IMR-90 (cell line): ENCODE results near the gene GRIN1. TPM values are rescaled to one million over a fixed set of nuclear protein-coding genes. Genes with fewer than 3 reads are reported as not detected.
A peak's percentile ranks its signal among the peaks of the same experiment; 100 is the strongest.

ENCODE experiments used
- ATAC-seq: fragments of 200-7000 bp; cut with Tn5 transposase; 2 replicates; pipeline ENCODE4 v1.9.1; 2020; ENCODE audit warnings: low read depth, mild to moderate bottlenecking, moderate library complexity
- BruUV-seq: library from RNA; stranded (reverse); fragments of 400-500 nt; replicated peaks from 2 replicates; lab custom pipeline; 2021; lab: Mats Ljungman, UMichigan
- CTCF ChIA-PET: fragments of 300-600 bp; formaldehyde crosslinking; extraction: SDS; loops from one replicate; lab custom pipeline; 2021; ENCODE audit warnings: antibody characterized with exemption; lab: Yijun Ruan, JAX
- POLR2A ChIA-PET: fragments of 300-600 bp; sonication (Branson Sonifier 250); formaldehyde crosslinking; loops from one replicate; lab custom pipeline; 2022; ENCODE audit warnings: antibody characterized with exemption; ENCODE audit not compliant: unreplicated experiment; lab: Charles Lee
- DNase-seq: peaks from one replicate; pipeline ENCODE4 v3.0.0; 2013
- H2AFZ ChIP-seq: replicated peaks from 2 replicates; pipeline ENCODE3; 2013; ENCODE audit warnings: low read length, mild to moderate bottlenecking; ENCODE audit not compliant: poor library complexity
- H2AK5ac ChIP-seq: 2 replicates; pipeline ENCODE4 v1.6.1; 2013; ENCODE audit warnings: low read depth, low read length, inconsistent platforms
- H2AK9ac ChIP-seq: replicated peaks from 2 replicates; pipeline ENCODE3; 2013; ENCODE audit warnings: mild to moderate bottlenecking, low read depth, low read length, moderate library complexity; ENCODE audit not compliant: poor library complexity
- H2BK120ac ChIP-seq: 2 replicates; pipeline ENCODE4 v1.6.1; 2013; ENCODE audit warnings: low read depth, low read length, inconsistent platforms
- H2BK15ac ChIP-seq: 3 replicates; pipeline ENCODE4 v1.6.1; 2013; ENCODE audit warnings: low read depth, low read length, inconsistent platforms
- H2BK20ac ChIP-seq: 2 replicates; pipeline ENCODE4 v1.6.1; 2013; ENCODE audit warnings: low read depth, mild to moderate bottlenecking, inconsistent platforms, low read length, moderate library complexity
- H2BK5ac ChIP-seq: 2 replicates; pipeline ENCODE4 v1.6.1; 2013; ENCODE audit warnings: mild to moderate bottlenecking, low read depth, low read length, inconsistent platforms; ENCODE audit not compliant: poor library complexity, severe bottlenecking
- H3K14ac ChIP-seq: replicated peaks from 2 replicates; pipeline ENCODE4 v1.6.1; 2013; ENCODE audit warnings: low read depth, low read length, inconsistent platforms
- H3K18ac ChIP-seq: 2 replicates; pipeline ENCODE4 v1.6.1; 2013; ENCODE audit warnings: low read depth, low read length, control low read depth
- H3K23ac ChIP-seq: 2 replicates; pipeline ENCODE4 v1.6.1; 2013; ENCODE audit warnings: low read depth, low read length, inconsistent platforms
- H3K27ac ChIP-seq: 2 replicates; pipeline ENCODE4 v1.5.1; 2013; ENCODE audit warnings: mild to moderate bottlenecking, control low read depth, low read length; ENCODE audit not compliant: insufficient read depth
- H3K27me3 ChIP-seq: 2 replicates; pipeline ENCODE4 v1.6.1; 2013; ENCODE audit warnings: low read length; ENCODE audit not compliant: control insufficient read depth, insufficient read depth
- H3K36me3 ChIP-seq: 2 replicates; pipeline ENCODE4 v1.6.1; 2013; ENCODE audit warnings: low read length, mixed read lengths; ENCODE audit not compliant: control insufficient read depth, insufficient read depth
- H3K4ac ChIP-seq: 2 replicates; pipeline ENCODE4 v1.6.1; 2013; ENCODE audit warnings: low read depth, low read length, inconsistent platforms
- H3K4me1 ChIP-seq: 2 replicates; pipeline ENCODE4 v1.6.1; 2013; ENCODE audit warnings: low read length, mixed read lengths; ENCODE audit not compliant: control insufficient read depth, insufficient read depth
- H3K4me2 ChIP-seq: 2 replicates; pipeline ENCODE4 v1.6.1; 2013; ENCODE audit warnings: low read depth, mild to moderate bottlenecking, control low read depth, low read length, moderate library complexity
- H3K4me3 ChIP-seq: 2 replicates; pipeline ENCODE4 v1.5.1; 2013; ENCODE audit warnings: low read depth, mild to moderate bottlenecking, control low read depth, low read length, moderate library complexity; ENCODE audit not compliant: insufficient read depth
- H3K56ac ChIP-seq: 2 replicates; pipeline ENCODE4 v1.6.1; 2013; ENCODE audit warnings: low read length, inconsistent platforms; ENCODE audit not compliant: insufficient read depth; ENCODE audit errors: extremely low read depth
- H3K79me1 ChIP-seq, 2 experiments: 2 replicates each; pipeline ENCODE4 v1.6.1; 2013; ENCODE audit warnings: low read length in 2 of 2, inconsistent platforms in 1 of 2, low read depth in 1 of 2
- H3K9ac ChIP-seq: 2 replicates; pipeline ENCODE4 v1.6.1; 2013; ENCODE audit warnings: low read depth, low read length, control low read depth
- H3K9me1 ChIP-seq: 2 replicates; pipeline ENCODE4 v1.6.1; 2013; ENCODE audit warnings: low read length, inconsistent platforms; ENCODE audit not compliant: insufficient read depth
- H3K9me3 ChIP-seq: 2 replicates; pipeline ENCODE4 v1.6.1; 2013; ENCODE audit warnings: low read length; ENCODE audit not compliant: control insufficient read depth, insufficient read depth
- H4K20me1 ChIP-seq: 2 replicates; pipeline ENCODE4 v1.6.1; 2013; ENCODE audit warnings: low read length, inconsistent platforms; ENCODE audit not compliant: insufficient read depth
- H4K5ac ChIP-seq: 2 replicates; pipeline ENCODE4 v1.6.1; 2013; ENCODE audit warnings: mild to moderate bottlenecking, low read depth, low read length, control low read depth
- H4K8ac ChIP-seq, 2 experiments: 2 replicates each; pipeline ENCODE4 v1.6.1; 2013; ENCODE audit warnings: low read depth in 2 of 2, low read length in 2 of 2, control low read depth in 1 of 2, inconsistent platforms in 1 of 2
- H4K91ac ChIP-seq: 2 replicates; pipeline ENCODE4 v1.6.1; 2013; ENCODE audit warnings: low read depth, low read length, inconsistent platforms; ENCODE audit not compliant: insufficient read depth
- BHLHE40 ChIP-seq: fragments of 150-350 bp; IDR thresholded peaks from 2 replicates; pipeline ENCODE4 v1.6.1; 2016; ENCODE audit warnings: mild to moderate bottlenecking, low read depth, low read length
- CEBPB ChIP-seq: IDR thresholded peaks from 2 replicates; pipeline ENCODE4 v1.6.1; 2012; ENCODE audit warnings: low read depth, low read length, improper control_type of control experiment
- CHD1 ChIP-seq: IDR thresholded peaks from 2 replicates; pipeline ENCODE4 v1.6.1; 2012; ENCODE audit warnings: low read depth, low read length, improper control_type of control experiment
- FOS ChIP-seq: fragments of 150-350 bp; IDR thresholded peaks from 2 replicates; pipeline ENCODE4 v1.6.1; 2016; ENCODE audit warnings: low read depth, low read length
- MAFK ChIP-seq: IDR thresholded peaks from 2 replicates; pipeline ENCODE4 v1.6.1; 2012; ENCODE audit warnings: low read depth, low read length, improper control_type of control experiment
- MAZ ChIP-seq: IDR thresholded peaks from 2 replicates; pipeline ENCODE4 v1.6.1; 2012; ENCODE audit warnings: low read depth, mild to moderate bottlenecking, low read length, improper control_type of control experiment, moderate library complexity, borderline replicate concordance
- MXI1 ChIP-seq: IDR thresholded peaks from 2 replicates; pipeline ENCODE4 v1.6.1; 2012; ENCODE audit warnings: low read depth, mild to moderate bottlenecking, low read length, moderate library complexity, borderline replicate concordance
- NFE2L2 ChIP-seq: fragments of 150-350 bp; IDR thresholded peaks from 2 replicates; pipeline ENCODE4 v1.6.1; 2016; ENCODE audit warnings: low read depth, mild to moderate bottlenecking, low read length
- POLR2A ChIP-seq: IDR thresholded peaks from 2 replicates; pipeline ENCODE4 v1.6.1; 2012; ENCODE audit warnings: mild to moderate bottlenecking, low read depth, low read length
- RAD21 ChIP-seq: IDR thresholded peaks from 2 replicates; pipeline ENCODE4 v1.6.1; 2012; ENCODE audit warnings: low read length, improper control_type of control experiment
- RCOR1 ChIP-seq: IDR thresholded peaks from 2 replicates; pipeline ENCODE4 v1.6.1; 2012; ENCODE audit warnings: mild to moderate bottlenecking, low read length, improper control_type of control experiment; ENCODE audit not compliant: insufficient replicate concordance
- RFX5 ChIP-seq: IDR thresholded peaks from 2 replicates; pipeline ENCODE4 v1.8.0; 2012; ENCODE audit warnings: low read depth, mild to moderate bottlenecking, low read length, moderate library complexity
- SMC3 ChIP-seq: fragments of 150-350 bp; IDR thresholded peaks from 2 replicates; pipeline ENCODE4 v1.6.1; 2016; ENCODE audit warnings: low read depth, mild to moderate bottlenecking, antibody characterized with exemption, low read length, moderate library complexity
- WGBS, 2 experiments: methylation state at CpG; one replicate each; pipeline versions ENCODE4 v1.1.5 to v1.1.7; 2013; ENCODE audit warnings: missing lambda C conversion rate in 2 of 2; ENCODE audit not compliant: insufficient read length in 1 of 2; ENCODE audit errors: extremely low coverage in 2 of 2; 5-methylcytosine and 5-hydroxymethylcytosine counted together
- dilution Hi-C: fragments of 300-500 bp; cut with HindIII; formaldehyde crosslinking; loops from one replicate; pipeline ENCODE4 v1.14.3; 2018; ENCODE audit warnings: low sequenced_read_pairs; ENCODE audit not compliant: unreplicated experiment
- in situ Hi-C: fragments of 300-500 bp; cut with MboI; formaldehyde crosslinking; loops from 3 replicates; pipeline ENCODE4 v1.14.3; 2019; ENCODE audit warnings: low sequenced_read_pairs, inconsistent platforms, mixed read lengths
- intact Hi-C: fragments of 100-400 bp; cut with micrococcal nuclease; formaldehyde crosslinking; loops from 2 replicates; pipeline ENCODE4 v1.10.0; 2022
- polyA plus RNA-seq, 3 experiments: library from polyadenylated mRNA; depleted of rRNA; stranded (reverse); fragments of >200 nt; gene quantifications; 2 replicates each; pipeline ENCODE4 v1.2.3, GENCODE V29; 2012; ENCODE audit warnings: low replicate concordance in 1 of 3
- total RNA-seq: library from RNA; depleted of rRNA; stranded (reverse); fragments of >200 nt; gene quantifications from 2 replicates; pipeline ENCODE4 v1.2.3, GENCODE V29; 2012
- TF ChIP-seq, protein P1 (sequence below): conservative IDR thresholded peaks from 2 replicates; pipeline ENCODE4 v1.5.1; 2012; ENCODE audit warnings: mild to moderate bottlenecking, low read depth, low read length, improper control_type of control experiment
- TF ChIP-seq, protein P2 (sequence below): fragments of 150-350 bp; IDR thresholded peaks from 2 replicates; pipeline ENCODE4 v1.6.1; 2016; ENCODE audit warnings: low read depth, mild to moderate bottlenecking, low read length, moderate library complexity, borderline replicate concordance
- TF ChIP-seq, protein P3 (sequence below): fragments of 150-350 bp; IDR thresholded peaks from 2 replicates; pipeline ENCODE4 v1.6.1; 2017; ENCODE audit warnings: mild to moderate bottlenecking, antibody characterized with exemption, low read length, low read depth

The GRIN1 gene
- total and polyA plus RNA-seq, 2 of the 4 experiments (the other 2 are of a cell fraction), result 0.09 TPM; not detected in 1

DNA sequence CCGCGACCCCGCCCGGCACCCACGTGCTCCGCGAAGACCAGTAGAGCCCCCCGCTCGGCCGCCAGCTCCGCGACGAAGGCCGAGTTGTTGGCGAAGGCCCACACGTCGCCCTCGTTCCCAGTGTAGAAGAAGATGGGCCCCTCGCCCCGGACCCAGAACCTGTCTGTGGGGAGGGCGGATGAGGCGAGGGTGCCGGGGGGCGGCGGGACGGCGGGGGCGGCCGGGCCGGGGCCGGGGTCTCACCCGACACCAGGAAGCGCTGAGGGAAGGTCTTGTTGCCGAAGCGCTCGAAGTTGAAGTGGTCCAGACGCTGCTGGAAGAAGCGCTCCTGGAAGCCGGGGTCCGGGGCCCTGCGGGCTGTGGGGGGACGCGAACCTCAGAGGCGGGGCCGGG, 24.7 kb upstream of the GRIN1 start:
- dilution Hi-C loops, result no loop called here
- intact Hi-C loops, result no loop called here
- ATAC-seq (peak; percentile 56), DNase-seq (no peak)
- no peak for TF ChIP-seq NFE2L2
- TF ChIP-seq CHD1, result no peak
- TF ChIP-seq FOS, result no peak
- no peak for TF ChIP-seq RFX5
- TF ChIP-seq, protein P1, sequence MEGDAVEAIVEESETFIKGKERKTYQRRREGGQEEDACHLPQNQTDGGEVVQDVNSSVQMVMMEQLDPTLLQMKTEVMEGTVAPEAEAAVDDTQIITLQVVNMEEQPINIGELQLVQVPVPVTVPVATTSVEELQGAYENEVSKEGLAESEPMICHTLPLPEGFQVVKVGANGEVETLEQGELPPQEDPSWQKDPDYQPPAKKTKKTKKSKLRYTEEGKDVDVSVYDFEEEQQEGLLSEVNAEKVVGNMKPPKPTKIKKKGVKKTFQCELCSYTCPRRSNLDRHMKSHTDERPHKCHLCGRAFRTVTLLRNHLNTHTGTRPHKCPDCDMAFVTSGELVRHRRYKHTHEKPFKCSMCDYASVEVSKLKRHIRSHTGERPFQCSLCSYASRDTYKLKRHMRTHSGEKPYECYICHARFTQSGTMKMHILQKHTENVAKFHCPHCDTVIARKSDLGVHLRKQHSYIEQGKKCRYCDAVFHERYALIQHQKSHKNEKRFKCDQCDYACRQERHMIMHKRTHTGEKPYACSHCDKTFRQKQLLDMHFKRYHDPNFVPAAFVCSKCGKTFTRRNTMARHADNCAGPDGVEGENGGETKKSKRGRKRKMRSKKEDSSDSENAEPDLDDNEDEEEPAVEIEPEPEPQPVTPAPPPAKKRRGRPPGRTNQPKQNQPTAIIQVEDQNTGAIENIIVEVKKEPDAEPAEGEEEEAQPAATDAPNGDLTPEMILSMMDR, result no peak
- TF ChIP-seq RCOR1, result no peak
- no peak for TF ChIP-seq MAZ
- no peak for TF ChIP-seq RAD21
- no peak for TF ChIP-seq CEBPB
- TF ChIP-seq MAFK, result no peak
- no peak for TF ChIP-seq MXI1
- TF ChIP-seq, protein P2, sequence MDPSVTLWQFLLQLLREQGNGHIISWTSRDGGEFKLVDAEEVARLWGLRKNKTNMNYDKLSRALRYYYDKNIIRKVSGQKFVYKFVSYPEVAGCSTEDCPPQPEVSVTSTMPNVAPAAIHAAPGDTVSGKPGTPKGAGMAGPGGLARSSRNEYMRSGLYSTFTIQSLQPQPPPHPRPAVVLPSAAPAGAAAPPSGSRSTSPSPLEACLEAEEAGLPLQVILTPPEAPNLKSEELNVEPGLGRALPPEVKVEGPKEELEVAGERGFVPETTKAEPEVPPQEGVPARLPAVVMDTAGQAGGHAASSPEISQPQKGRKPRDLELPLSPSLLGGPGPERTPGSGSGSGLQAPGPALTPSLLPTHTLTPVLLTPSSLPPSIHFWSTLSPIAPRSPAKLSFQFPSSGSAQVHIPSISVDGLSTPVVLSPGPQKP, result no peak
- TF ChIP-seq POLR2A, result no peak
- TF ChIP-seq, protein P3, sequence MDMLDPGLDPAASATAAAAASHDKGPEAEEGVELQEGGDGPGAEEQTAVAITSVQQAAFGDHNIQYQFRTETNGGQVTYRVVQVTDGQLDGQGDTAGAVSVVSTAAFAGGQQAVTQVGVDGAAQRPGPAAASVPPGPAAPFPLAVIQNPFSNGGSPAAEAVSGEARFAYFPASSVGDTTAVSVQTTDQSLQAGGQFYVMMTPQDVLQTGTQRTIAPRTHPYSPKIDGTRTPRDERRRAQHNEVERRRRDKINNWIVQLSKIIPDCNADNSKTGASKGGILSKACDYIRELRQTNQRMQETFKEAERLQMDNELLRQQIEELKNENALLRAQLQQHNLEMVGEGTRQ, result no peak
- no peak for TF ChIP-seq SMC3
- no peak for TF ChIP-seq BHLHE40
- peaks cover 6% of the 10 kb centered on the region for H3K4me1 ChIP-seq
- H3K27ac ChIP-seq, result no peak overlapping the region; the same call in 1 of the 2 replicates
- H3K18ac ChIP-seq, result no peak overlapping the region
- H3K4me2 ChIP-seq, result peak overlapping the region; percentile 57
- H4K5ac ChIP-seq, result no peak overlapping the region
- 1% methylated on average over 19 of the region's 45 CpGs; no CpG with 5 or more reads in 1 of the 2 experiments for WGBS, 2 experiments
- no peak overlapping the region for H2AK9ac ChIP-seq
- H2AK5ac ChIP-seq, result no peak overlapping the region
- POLR2A ChIA-PET, result no interaction called here
- no peak overlapping the region for H3K56ac ChIP-seq
- no peak overlapping the region for H2BK20ac ChIP-seq
- CTCF ChIA-PET, result interaction anchor here (1.1 kb wide), 1 partner anchor 123 kb away, joined by 3 read pairs; no protein-coding TSS in a partner anchor
- no peaks in the 10 kb centered on the region for H3K9me1 ChIP-seq
- no peak overlapping the region for H3K23ac ChIP-seq
- in situ Hi-C loops, result no loop called here
- BruUV-seq, result TSS peak; percentile 54
- no peaks in the 10 kb centered on the region for H4K20me1 ChIP-seq
- 0 out of 2 replicates have a peak overlapping the region, but pooled peaks have one; percentile 13 for H3K9ac ChIP-seq
- no peak overlapping the region for H2BK5ac ChIP-seq
- no peak overlapping the region for H4K91ac ChIP-seq
- H2BK15ac ChIP-seq, result no peak overlapping the region
- no peak overlapping the region for H3K14ac ChIP-seq
- peaks cover 28% of the 10 kb centered on the region for H3K36me3 ChIP-seq
- H3K9me3 ChIP-seq, result no peaks in the 10 kb centered on the region
- peak overlapping the region in 1 of 2 experiments; percentile 64; a peak in 2 of 4 replicates for H4K8ac ChIP-seq
- no peak overlapping the region for H3K4ac ChIP-seq
- peak overlapping the region; percentile 49 for H3K4me3 ChIP-seq
- H3K27me3 ChIP-seq, result no peaks in the 10 kb centered on the region
- peak overlapping the region; percentile 86 for H2AFZ ChIP-seq
- H3K79me1 ChIP-seq, result 0 out of 4 replicates have a peak, but pooled peaks cover 0 to 3% of the 10 kb centered on the region in 2 experiments
- no peak overlapping the region for H2BK120ac ChIP-seq
